Stomach (tissue), 9 donors: ENCODE measurements around the gene STK36. TPM values are rescaled to one million over a fixed set of nuclear protein-coding genes. Genes with fewer than 3 reads are reported as not detected.
A peak's percentile ranks its signal among the peaks of the same experiment; 100 is the strongest.

Experiments used
- DNase-seq, 2 donors: peaks; one replicate each; pipeline versions ENCODE4 v3.0.0 to v3.0.0-alpha.2; 2013 to 2019
- H3K27ac ChIP-seq, 5 donors: fragments of 200-600 bp in 4 of 5; sonication (generic) in 4 of 5; one replicate each; pipeline ENCODE4 v1.5.1; 2013 to 2019; ENCODE audit warnings: mild to moderate bottlenecking in 1 of 5, moderate library complexity in 1 of 5
- H3K27me3 ChIP-seq, 3 donors: fragments of 200-600 bp; sonication (generic); one replicate each; pipeline ENCODE4 v1.5.1; 2017 to 2019; ENCODE audit warnings: mixed run types in 1 of 3
- H3K36me3 ChIP-seq, 4 donors: fragments of 200-600 bp; sonication (generic); 1 replicate in 3 of 4; 2 replicates in 1 of 4; pipeline ENCODE4 v1.5.1; 2016 to 2019
- H3K4me1 ChIP-seq, 4 donors: fragments of 200-600 bp; sonication (generic); one replicate each; pipeline ENCODE4 v1.5.1; 2016 to 2019
- H3K4me3 ChIP-seq, 4 donors: fragments of 200-600 bp; sonication (generic) in 3 of 4; one replicate each; pipeline ENCODE4 v1.5.1; 2016 to 2019; ENCODE audit warnings: mild to moderate bottlenecking in 1 of 4
- H3K9me3 ChIP-seq, 4 donors: fragments of 200-600 bp; sonication (generic); one replicate each; pipeline ENCODE4 v1.5.1; 2016 to 2019
- CTCF ChIP-seq, 7 experiments: fragments of 450-650 bp in 4 of 7; fragments of 200-600 bp in 3 of 7; sonication (generic) in 3 of 7; IDR thresholded peaks; one replicate each; pipeline ENCODE4 v1.5.1; 2016 to 2019; ENCODE audit warnings: antibody characterized with exemption in 7 of 7, control low read depth in 2 of 7, mild to moderate bottlenecking in 1 of 7
- EP300 ChIP-seq: sonication (generic); formaldehyde crosslinking; IDR thresholded peaks from one replicate; pipeline ENCODE4 v1.6.1; 2017; ENCODE audit warnings: antibody characterized with exemption
- POLR2A ChIP-seq, 4 donors: fragments of 450-650 bp; IDR thresholded peaks; one replicate each; pipeline ENCODE4 v1.6.1; 2016; ENCODE audit warnings: antibody characterized with exemption in 4 of 4, control low read depth in 2 of 4, mild to moderate bottlenecking in 1 of 4, moderate library complexity in 1 of 4
- POLR2AphosphoS5 ChIP-seq, 3 donors: sonication (generic); formaldehyde crosslinking; IDR thresholded peaks; one replicate each; pipeline ENCODE4 v1.6.1; 2016; ENCODE audit warnings: antibody characterized with exemption in 3 of 3
- WGBS, 5 donors: extraction: QIAGEN DNeasy Blood & Tissue Kit in 3 of 5; methylation state at CpG; one replicate each; pipeline versions ENCODE4 v1.1.5 to v1.1.7; 2013 to 2018; 5-methylcytosine and 5-hydroxymethylcytosine counted together
- intact Hi-C: fragments of 100-400 bp; cut with DNase I; formaldehyde crosslinking; loops from one replicate; pipeline ENCODE4 v1.15.1; 2023; ENCODE audit warnings: low total_unique reads
- polyA plus RNA-seq, 3 donors: library from polyadenylated mRNA; stranded (reverse); fragments of 200-250 nt; gene quantifications; one replicate each; pipeline ENCODE4 v1.2.3, GENCODE V29; 2013
- total RNA-seq, 5 donors: library from RNA; depleted of rRNA; stranded (reverse); fragments of >200 nt; gene quantifications; one replicate each; pipeline versions ENCODE4 v1.1.0 to v1.2.3, GENCODE V29; 2014 to 2016
- donor health status: healthy with polysubstance abuse.
- donor health status: Bipolar disorder and iron deficiency.
- donor health status: healthy.

STK36 gene
- total and polyA plus RNA-seq, 8 donors: 3.8 to 253 (median 27.6) TPM

- Histone ChIP-seq H3K27ac (peak overlapping the region in 4 of 5 donors; percentile 48 to 64 (median 54)), H3K4me3 (no peak overlapping the region), H3K9me3 (peaks cover 3 to 11% (median 8%) of the 10 kb centered on the region in 4 donors), H3K36me3 (peaks cover 0 to 20% (median 8%) of the 10 kb centered on the region in 4 donors), H3K27me3 (no peaks in the 10 kb centered on the region), H3K4me1 (peaks cover 11 to 58% (median 28%) of the 10 kb centered on the region in 4 donors)
- peak in 1 of 2 donors; percentile 31 for DNase-seq
- TF ChIP-seq POLR2AphosphoS5 (IDR thresholded peaks at IDR 0.05): no peak
- no peak for TF ChIP-seq EP300
- no peak for TF ChIP-seq POLR2A (IDR thresholded peaks at IDR 0.05)
- no peak for TF ChIP-seq CTCF (IDR thresholded peaks at IDR 0.05)
- intact Hi-C loops: loop anchor here (10.0 kb wide), 1 partner anchor 113 kb away; the partner anchor contains the start of gene PRKAG3
These were observed 49.6 kb downstream of the STK36 start for GRCh38 chr2:218721488-218721887.

- no peaks in the 10 kb centered on the region for H3K27me3 ChIP-seq
- no peak overlapping the region for H3K4me3 ChIP-seq
- peak overlapping the region in 4 of 5 donors; percentile 23 to 59 (median 48) for H3K27ac ChIP-seq
- H3K9me3 ChIP-seq: peaks cover 3 to 15% (median 10%) of the 10 kb centered on the region in 4 donors
- peaks cover 0 to 18% (median 6%) of the 10 kb centered on the region in 4 donors for H3K36me3 ChIP-seq
- 32 to 58% (median 55%) methylated on average over 2 of the region's 2 CpGs for WGBS, 5 donors
- TF ChIP-seq EP300 (no peak), POLR2AphosphoS5 (IDR thresholded peaks at IDR 0.05) (no peak), CTCF (IDR thresholded peaks at IDR 0.05) (no peak), POLR2A (IDR thresholded peaks at IDR 0.05) (no peak)
- intact Hi-C loops: loop anchor here (10.0 kb wide), 1 partner anchor 113 kb away; the partner anchor contains the start of gene PRKAG3
- no peak for DNase-seq
- H3K4me1 ChIP-seq: peaks cover 11 to 54% (median 25%) of the 10 kb centered on the region in 4 donors
These were observed 50.0 kb downstream of the STK36 start for GRCh38 chr2:218721934-218722333.

- peak overlapping the region in 2 of 5 donors; percentile 14 to 59 for H3K27ac ChIP-seq
- WGBS, 5 donors: 27 to 60% (median 44%) methylated on average over 1 of the region's 1 CpG
- no peak for DNase-seq
- no peaks in the 10 kb centered on the region for H3K27me3 ChIP-seq
- peaks cover 11 to 49% (median 23%) of the 10 kb centered on the region in 4 donors for H3K4me1 ChIP-seq
- TF ChIP-seq CTCF (IDR thresholded peaks at IDR 0.05) (no peak), POLR2A (IDR thresholded peaks at IDR 0.05) (no peak), POLR2AphosphoS5 (IDR thresholded peaks at IDR 0.05) (no peak), EP300 (no peak)
- H3K36me3 ChIP-seq: peaks cover 0 to 19% (median 7%) of the 10 kb centered on the region in 4 donors
- intact Hi-C loops: loop anchor here (10.0 kb wide), 1 partner anchor 112 kb away; the partner anchor contains the start of gene PRKAG3
- H3K9me3 ChIP-seq: peaks cover 3 to 19% (median 11%) of the 10 kb centered on the region in 4 donors
- no peak overlapping the region for H3K4me3 ChIP-seq
These were observed 50.5 kb downstream of the STK36 start for GRCh38 chr2:218722419-218722818.

- no peaks in the 10 kb centered on the region for H3K27me3 ChIP-seq
- WGBS, 5 donors: 69 to 95% (median 82%) methylated on average over 1 of the region's 1 CpG
- no peak overlapping the region for H3K4me3 ChIP-seq
- peaks cover 11 to 42% (median 22%) of the 10 kb centered on the region in 4 donors for H3K4me1 ChIP-seq
- no peak for DNase-seq
- H3K9me3 ChIP-seq: peaks cover 3 to 21% (median 12%) of the 10 kb centered on the region in 4 donors
- intact Hi-C loops: loop anchor here (10.0 kb wide), 1 partner anchor 112 kb away; the partner anchor contains the start of gene PRKAG3
- TF ChIP-seq POLR2AphosphoS5 (IDR thresholded peaks at IDR 0.05): no peak
- TF ChIP-seq EP300: no peak
- no peak for TF ChIP-seq CTCF (IDR thresholded peaks at IDR 0.05)
- no peak for TF ChIP-seq POLR2A (IDR thresholded peaks at IDR 0.05)
- H3K27ac ChIP-seq: peak overlapping the region in 1 of 5 donors; percentile 14
- peaks cover 0 to 24% (median 11%) of the 10 kb centered on the region in 4 donors for H3K36me3 ChIP-seq
These were observed 51.2 kb downstream of the STK36 start for GRCh38 chr2:218722876-218723785.
